ENCODE measurements around the gene ARF6. TPM values are rescaled to one million over a fixed set of nuclear protein-coding genes. Genes with fewer than 3 reads are reported as not detected.
"Not testable (repeated sequence)": the region's sequence is repeated elsewhere in the genome, so short reads cannot be mapped to it uniquely, and the experiment has no call there.

The ARF6 gene
- total RNA-seq, 1 experiment from 2014 or later: 32.7 TPM

GRCh38 chr14:49907186-49907585 is 14.3 kb downstream of the ARF6 start:
- DNase-seq (ENCODE audit: low spot score): no peak

- DNase-seq (ENCODE audit: low spot score): no peak
Measured at GRCh38 chr14:49908433-49908782, 15.5 kb downstream of the ARF6 start.

- no peak for DNase-seq (ENCODE audit: low spot score)
Measured at GRCh38 chr14:49909016-49909415, 16.1 kb downstream of the ARF6 start.

- no peak for DNase-seq (ENCODE audit: low spot score)
Measured at GRCh38 chr14:49915085-49915484, 22.2 kb downstream of the ARF6 start.

GRCh38 chr14:49918706-49919105 is 25.8 kb downstream of the ARF6 start:
- no peak for DNase-seq (ENCODE audit: low spot score)

- no peak for DNase-seq (ENCODE audit: low spot score)
Measured at GRCh38 chr14:49919825-49920659, 27.2 kb downstream of the ARF6 start.

GRCh38 chr14:49920935-49921334 is 28.1 kb downstream of the ARF6 start:
- no peak for DNase-seq (ENCODE audit: low spot score)

GRCh38 chr14:49921401-49921800 is 28.5 kb downstream of the ARF6 start:
- no peak for DNase-seq (ENCODE audit: low spot score)

GRCh38 chr14:49923442-49923841 is 30.6 kb downstream of the ARF6 start:
- no peak for DNase-seq (ENCODE audit: low spot score)

GRCh38 chr14:49923881-49924280 is 31.0 kb downstream of the ARF6 start:
- DNase-seq (ENCODE audit: low spot score): no peak

- DNase-seq (ENCODE audit: low spot score): no peak
Measured at GRCh38 chr14:49924852-49925251, 32.0 kb downstream of the ARF6 start.

GRCh38 chr14:49926803-49927202 is 33.9 kb downstream of the ARF6 start:
- DNase-seq (ENCODE audit: low spot score): no peak

- no peak for DNase-seq (ENCODE audit: low spot score)
Measured at GRCh38 chr14:49928015-49928414, 35.1 kb downstream of the ARF6 start.

GRCh38 chr14:49930720-49931119 is 37.8 kb downstream of the ARF6 start:
- no peak for DNase-seq (ENCODE audit: low spot score)

- no peak for DNase-seq (ENCODE audit: low spot score)
Measured at GRCh38 chr14:49931523-49931922, 38.6 kb downstream of the ARF6 start.

GRCh38 chr14:49933128-49933527 is 40.2 kb downstream of the ARF6 start:
- DNase-seq (ENCODE audit: low spot score): no peak

- no peak for DNase-seq (ENCODE audit: low spot score)
Measured at GRCh38 chr14:49933704-49934103, 40.8 kb downstream of the ARF6 start.

- no peak for DNase-seq (ENCODE audit: low spot score)
Measured at GRCh38 chr14:49934646-49935045, 41.8 kb downstream of the ARF6 start.

GRCh38 chr14:49935526-49935925 is 42.6 kb downstream of the ARF6 start:
- no peak for DNase-seq (ENCODE audit: low spot score)

GRCh38 chr14:49936246-49936645 is 43.4 kb downstream of the ARF6 start:
- not testable (repeated sequence) for DNase-seq (ENCODE audit: low spot score)

GRCh38 chr14:49936882-49937281 is 44.0 kb downstream of the ARF6 start:
- not testable (repeated sequence) for DNase-seq (ENCODE audit: low spot score)

GRCh38 chr14:49939215-49939614 is 46.3 kb downstream of the ARF6 start:
- not testable (repeated sequence) for DNase-seq (ENCODE audit: low spot score)

GRCh38 chr14:49939884-49940510 is 47.1 kb downstream of the ARF6 start:
- no peak for DNase-seq (ENCODE audit: low spot score)

All from H4 (cell line).